Measurements from ENCODE around the gene DYDC2.

Gene DYDC2

DNA sequence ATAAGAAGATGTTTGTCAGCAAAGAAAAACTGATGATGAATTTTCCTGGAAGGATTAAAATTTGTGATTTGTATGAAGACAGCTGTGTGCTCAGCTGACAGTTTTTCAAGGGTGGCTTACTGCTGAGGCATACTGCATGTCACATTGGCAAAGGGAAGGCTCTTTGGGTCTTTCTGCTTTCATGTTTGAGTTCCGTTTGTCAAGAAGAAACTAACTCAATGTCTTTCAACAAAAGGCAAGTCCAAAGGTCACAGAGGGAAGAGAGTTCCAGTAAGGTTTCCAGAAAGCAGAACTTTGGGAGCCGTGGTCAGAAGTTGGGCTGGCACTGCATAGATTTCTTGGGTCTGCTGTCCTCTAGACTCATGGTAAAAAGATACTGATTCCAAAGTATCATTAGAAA is 16.9 kb downstream of the DYDC2 start:
- no peak for DNase-seq

GRCh38 chr10:80379701-80380100 is 23.1 kb downstream of the DYDC2 start:
- DNase-seq = no peak

DNA sequence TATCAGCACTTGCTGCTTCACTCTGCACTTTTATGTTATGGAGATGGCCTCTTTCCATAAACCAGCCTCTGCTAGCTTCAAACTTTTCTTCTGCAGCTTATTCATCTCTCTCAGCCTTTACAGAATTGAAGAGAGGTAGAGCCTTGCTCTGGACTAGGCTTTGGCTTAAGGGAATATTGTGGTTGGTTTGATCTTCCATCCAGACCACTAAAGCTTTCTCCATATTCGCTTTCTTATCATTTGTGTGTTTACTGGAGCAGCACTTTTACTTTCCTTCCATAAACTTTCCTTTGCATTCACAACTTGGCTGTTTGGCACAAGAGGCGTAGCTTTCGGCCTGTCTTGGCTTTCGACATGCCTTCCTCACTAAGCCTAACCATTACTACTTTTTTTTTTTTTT is 23.6 kb downstream of the DYDC2 start:
- no peak for DNase-seq

DNA sequence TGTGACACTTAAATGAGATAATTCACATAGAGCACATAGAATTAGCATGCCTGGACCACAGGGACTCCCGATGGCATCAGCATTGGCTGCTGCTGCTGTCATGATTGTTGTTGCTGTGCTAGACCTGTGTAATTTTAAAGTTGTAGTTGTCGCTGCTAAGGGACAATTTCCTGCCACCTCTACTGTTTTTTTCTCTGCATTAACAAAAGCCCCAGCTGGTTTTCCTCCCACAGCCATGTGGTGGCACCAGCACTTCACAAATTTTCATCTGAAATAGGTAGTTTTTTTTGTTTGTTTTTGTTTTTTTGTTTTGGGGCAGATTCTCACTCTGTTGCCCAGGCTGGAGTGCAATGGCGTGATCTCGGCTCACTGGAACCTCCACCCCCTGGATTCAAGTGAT is 26.4 kb downstream of the DYDC2 start:
- peak; percentile 63 for DNase-seq

GRCh38 chr10:80390740-80391139 is 34.2 kb downstream of the DYDC2 start:
- DNase-seq = no peak

DNA sequence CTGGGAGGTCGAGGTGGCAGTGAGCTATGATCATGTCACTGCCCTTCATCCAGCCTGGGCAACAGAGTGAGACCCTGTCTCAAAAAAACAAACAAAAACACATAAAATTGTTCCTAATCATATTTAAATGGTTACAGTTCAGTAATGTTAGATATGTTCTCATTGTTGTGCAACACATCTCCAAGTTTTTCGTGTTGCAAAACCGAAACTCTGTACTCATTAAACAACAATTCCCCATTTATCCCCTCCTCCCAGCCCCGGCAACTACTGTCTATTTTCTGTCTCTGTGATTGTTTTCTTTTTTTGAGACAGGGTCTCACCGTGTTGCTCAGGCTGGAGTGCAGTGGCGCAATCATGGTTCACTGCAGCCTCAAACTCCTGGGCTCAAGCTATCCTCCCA is 35.7 kb downstream of the DYDC2 start:
- DNase-seq = no peak

DNA sequence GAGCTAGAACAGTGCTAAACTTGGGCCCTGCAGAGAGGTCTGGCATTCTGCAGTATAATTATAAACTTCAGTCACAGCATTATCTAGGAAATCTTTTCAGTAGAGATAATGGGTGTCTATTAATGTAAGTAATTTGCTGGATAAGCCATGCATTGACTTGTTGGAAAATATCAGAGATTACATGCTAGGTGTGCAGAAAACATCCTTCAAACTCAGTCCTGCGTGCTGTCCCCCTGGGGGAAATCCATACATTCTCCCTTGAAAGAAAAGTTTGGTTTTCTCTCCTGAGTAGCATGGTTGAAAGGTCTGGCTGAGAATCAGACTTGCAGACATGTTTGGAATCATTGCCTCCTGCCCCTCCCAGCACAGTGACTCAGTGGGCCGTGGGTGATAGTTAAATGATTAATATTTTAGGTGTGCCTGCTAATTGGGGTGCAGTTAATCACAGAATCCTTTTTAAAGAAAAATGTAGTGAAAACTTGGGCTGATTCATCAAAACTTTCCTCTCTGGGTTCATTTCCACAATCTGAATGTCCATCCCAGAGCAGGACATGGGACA is 37.9 kb downstream of the DYDC2 start:
- DNase-seq = no peak

GRCh38 chr10:80397014-80397413 is 40.4 kb downstream of the DYDC2 start:
- DNase-seq = no peak

DNA sequence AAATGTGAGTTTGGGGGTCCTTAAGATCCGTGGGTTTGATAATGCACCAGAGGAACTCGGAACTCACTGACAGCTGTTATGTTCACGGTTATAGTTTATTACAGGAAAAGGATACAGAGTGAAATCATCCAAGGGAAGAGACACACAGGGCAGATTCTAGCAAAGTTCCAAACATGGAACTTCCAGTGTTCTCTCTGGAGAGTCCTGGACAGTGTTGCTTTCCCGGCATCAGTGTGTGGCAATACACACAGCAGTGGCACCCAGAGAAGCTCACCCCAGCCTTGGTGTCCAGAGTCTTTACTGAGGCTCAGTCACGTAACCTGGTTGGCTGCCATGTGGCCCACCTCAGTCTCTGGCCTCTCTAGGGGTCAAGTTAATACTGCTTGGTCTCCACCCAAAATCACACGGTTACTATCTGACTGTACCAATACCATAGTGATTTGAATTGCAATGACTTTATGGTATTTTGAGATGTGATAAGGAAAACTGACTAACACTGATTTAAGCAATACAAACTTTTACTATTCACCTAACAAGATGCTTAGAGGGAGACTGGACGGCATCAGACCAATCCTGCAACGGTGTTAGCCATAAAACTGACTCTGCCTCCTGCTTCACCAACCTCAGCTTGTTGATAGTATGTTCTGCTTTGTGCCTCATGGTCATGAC is 43.7 kb downstream of the DYDC2 start:
- no peak for DNase-seq

GRCh38 chr10:80405035-80405434 is 48.5 kb downstream of the DYDC2 start:
- DNase-seq = no peak

GRCh38 chr10:80405626-80406025 is 49.0 kb downstream of the DYDC2 start:
- DNase-seq = no peak

- no peak for DNase-seq
Measured at GRCh38 chr10:80406204-80406603, 49.6 kb downstream of the DYDC2 start.

- no peak for DNase-seq
Measured at GRCh38 chr10:80407812-80408241, 51.2 kb downstream of the DYDC2 start.

DNA sequence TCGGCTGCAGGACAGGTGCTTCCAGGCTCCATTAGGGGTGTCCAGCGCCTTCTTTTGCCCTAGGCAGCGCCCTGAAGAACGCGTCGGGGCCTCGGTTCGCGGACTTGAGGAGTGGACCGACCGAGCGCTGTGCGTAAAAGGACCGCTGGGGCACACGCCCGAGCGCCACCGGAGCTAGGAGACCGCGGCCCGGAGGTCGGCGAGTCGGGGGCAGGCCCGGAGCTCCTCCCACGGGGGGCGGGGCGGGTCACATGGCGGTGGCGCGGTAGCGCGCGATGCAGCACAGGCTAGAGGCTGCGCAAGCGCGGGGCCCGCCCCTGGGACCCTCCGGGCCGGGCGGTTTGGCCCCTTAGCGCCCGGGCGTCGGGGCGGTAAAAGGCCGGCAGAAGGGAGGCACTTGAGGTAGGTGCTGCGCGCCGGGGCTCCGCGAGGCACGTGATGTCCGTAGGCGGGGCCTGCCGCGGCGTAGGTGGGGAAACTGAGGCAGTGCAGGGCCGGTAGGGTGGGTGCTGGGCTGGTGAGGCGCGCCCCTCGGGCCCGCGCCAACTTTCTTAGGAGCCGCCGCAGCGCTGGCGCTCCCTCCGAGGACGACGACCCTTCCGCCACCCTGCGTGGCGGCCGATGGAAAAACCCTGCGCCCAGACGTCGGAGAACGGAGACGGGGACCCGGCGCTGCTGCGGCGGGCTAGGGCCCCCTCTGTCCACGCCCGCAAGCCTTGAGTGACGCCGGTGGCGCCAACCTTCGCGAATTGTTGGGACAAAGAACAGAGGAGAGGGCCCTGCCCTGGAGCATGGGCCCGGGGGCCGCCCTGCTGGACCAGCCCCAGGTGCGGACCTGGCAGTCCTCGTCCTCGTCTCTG is 51.9 kb downstream of the DYDC2 start, which contains the start of gene PRXL2A:
Gene PRXL2A, plus strand, starts transcription at position 310 of the 860 bp plus-strand sequence. CDS start 11,917 bp downstream, outside the sequence.
- peak; percentile 80 for DNase-seq

DNA sequence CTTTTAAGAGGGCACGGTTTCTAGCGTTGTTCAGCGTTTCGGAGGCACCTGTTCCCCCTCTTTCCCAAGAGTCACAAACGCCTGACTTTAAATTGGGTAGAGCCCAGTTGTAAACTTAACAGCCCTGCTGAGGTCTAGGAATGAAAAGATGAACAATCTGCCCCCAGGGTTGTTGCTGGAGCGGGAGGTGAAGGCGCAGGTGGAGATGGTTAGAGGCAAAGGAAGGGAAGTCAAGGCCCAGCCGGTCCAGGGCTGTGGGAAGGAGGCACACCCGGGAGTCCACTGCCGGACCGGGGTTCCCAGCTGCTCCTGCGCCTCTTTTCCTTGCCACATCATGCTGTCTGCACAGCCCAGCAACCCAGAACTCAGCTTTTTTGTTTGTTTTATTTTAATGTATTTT is 52.5 kb downstream of the DYDC2 start:
- DNase-seq = no peak

GRCh38 chr10:80410122-80410521 is 53.5 kb downstream of the DYDC2 start:
- no peak for DNase-seq

DNA sequence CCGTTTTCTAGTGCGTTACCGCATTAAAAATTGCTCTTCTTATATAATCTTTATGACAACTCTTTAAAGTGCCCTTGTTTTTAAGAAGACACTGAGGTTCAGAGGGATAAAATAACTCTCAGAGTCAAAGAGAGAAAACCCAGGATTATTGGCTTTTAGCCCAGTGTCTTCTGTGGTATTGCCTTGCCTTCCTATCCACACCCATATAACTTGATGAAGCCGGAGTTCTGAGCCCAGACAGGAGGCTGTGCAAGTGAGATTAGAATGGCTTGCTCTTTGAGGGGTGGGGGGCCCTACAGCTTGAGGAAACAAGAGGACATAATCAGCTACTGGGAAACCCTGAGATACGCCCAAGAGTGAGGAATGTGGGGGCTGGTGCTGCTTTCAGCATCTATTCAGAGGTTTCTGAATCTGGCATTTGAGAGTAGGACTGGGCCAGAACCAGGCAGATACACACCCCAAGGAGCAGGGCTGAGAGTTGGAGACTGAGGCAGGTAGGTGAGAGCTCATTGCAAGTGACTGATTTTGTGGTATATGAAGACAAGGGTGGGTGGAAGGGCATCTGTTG is 54.1 kb downstream of the DYDC2 start:
- no peak for DNase-seq

- no peak for DNase-seq
Measured at GRCh38 chr10:80411267-80411668, 54.7 kb downstream of the DYDC2 start.

DNA sequence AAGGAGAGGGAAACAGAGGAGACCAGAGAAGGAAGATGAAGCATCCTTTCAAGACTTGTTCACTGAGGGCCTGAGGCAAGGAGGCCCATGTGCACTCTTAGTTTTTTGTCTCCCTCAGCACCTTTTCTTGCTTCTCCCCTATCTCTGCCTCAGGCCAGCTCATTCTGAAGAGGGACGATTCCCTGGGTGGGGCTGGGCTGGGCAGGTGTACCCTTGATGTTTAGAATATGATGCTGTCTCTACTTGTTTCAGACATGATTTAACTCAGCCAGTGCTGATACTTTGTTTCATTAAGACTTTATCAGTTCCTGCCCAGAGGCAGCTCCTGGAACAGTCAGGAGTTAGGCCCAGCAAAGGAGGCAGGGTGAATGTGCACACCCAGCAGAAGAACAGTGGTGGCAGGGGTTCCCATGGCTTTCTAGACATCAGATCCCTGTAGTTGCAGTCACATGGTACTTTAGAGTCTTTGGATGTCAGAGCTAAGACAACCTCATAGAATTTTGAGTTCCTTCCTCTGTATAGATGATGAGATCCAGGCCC is 55.2 kb downstream of the DYDC2 start:
- no peak for DNase-seq

- no peak for DNase-seq
Measured at GRCh38 chr10:80412486-80412885, 55.9 kb downstream of the DYDC2 start.

DNA sequence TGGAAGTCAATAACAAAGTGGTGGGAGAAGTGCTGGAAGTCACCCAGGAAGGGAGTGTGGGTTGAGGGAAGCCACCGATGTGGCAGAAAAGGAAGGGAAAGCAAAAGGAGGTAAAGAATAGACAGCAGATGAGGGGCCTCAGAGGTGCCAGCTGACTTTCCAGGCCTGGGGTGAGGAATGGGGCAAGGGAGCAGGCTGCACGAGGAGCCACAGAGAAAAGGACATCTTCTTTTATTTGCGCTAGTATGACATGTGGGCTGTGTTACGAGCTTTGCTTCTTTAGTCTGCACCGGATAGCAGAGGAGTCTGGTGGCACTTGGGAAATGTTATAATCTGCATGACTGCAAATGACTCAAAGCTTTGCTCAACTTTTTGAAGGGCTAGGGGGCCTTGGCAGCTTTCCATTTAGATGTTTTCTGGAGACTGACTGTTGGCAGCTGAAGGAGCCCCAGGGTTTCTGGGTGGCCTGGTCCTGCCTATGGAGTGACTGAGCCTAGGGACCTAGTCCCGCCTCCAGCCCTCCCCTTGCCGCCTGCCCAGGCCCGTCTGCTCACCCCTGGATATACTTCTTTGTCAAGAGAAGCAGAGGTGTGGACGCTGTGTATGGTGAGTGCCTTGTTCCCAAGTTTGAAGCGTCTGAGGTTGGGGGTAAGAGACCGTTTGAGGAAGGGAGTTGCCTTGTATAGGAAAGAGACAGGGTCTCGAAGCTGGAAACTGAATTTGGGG is 56.9 kb downstream of the DYDC2 start:
- DNase-seq = no peak

DNA sequence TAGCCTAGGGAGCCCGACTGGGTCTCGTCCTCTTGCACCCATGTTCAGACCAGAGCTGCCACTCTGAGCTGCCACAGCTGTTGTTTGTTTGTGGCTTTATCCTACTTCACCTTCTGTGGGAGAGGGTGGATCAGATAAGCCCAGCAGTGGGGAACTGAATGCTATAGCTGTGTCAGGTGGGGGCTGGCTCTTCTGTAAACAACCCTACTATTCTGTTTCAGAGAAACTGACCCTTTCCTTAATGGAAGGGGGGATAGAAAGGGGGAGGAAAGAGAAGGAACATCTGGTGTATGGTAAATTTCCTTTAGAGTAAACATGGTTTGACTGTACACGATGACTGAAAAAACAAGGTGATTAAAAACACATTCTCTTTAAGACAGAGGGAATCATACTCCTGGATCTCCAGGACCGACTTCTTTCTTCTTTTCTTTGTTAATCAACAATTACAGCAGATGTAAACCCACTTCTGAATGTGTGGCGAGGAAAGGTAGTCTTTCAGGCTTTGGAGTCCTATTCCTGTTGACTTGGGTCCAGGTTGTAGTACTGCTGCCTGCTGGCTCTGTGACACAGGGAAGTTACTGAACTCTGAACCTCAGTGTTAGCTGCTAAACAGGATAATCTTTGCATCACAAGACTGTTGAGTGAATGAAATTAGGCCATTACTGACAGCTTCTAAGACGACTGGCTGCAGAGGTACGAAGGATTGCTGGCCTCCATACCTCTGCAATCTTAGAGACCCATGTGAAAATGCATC is 57.7 kb downstream of the DYDC2 start:
- no peak for DNase-seq

All from CD4-positive, alpha-beta T cell treated with Interleukin-10 for 1 hour (primary cell).